IPS-18c (cell line): ENCODE data around the gene ACSL5.

Experiments
- H3K4me3 ChIP-seq: 2 replicates; pipeline ENCODE4 v1.7.0; 2013; ENCODE audit warnings: low read depth, mild to moderate bottlenecking, low read length, moderate library complexity; ENCODE audit not compliant: insufficient read depth
- H3K9me3 ChIP-seq: one replicate; pipeline ENCODE4 v1.6.1; 2013; ENCODE audit warnings: mild to moderate bottlenecking, low read length, moderate library complexity; ENCODE audit not compliant: control insufficient read depth, insufficient read depth

ACSL5 gene

DNA sequence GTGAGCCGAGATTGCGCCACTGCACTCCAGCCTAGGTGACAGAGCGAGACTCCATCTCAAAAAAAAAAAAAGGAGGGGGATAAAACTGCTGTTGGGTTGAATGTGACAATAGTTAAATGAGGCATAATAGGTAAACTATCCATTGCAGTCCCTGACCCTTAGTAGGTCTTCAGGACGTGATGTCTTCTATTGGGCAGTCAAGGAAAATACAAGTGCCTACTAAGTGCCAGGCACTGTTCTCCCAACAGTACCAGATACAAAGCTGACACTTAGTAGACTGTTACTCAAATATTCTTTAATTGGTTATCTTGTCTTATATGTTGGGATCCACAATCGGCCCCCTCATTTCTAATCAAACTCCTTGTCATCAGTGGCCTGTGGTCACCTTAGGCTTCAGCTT lies 27.1 kb upstream of the ACSL5 start:
- Histone ChIP-seq H3K4me3 (no peak overlapping the region), H3K9me3 (no peaks in the 10 kb centered on the region)

DNA sequence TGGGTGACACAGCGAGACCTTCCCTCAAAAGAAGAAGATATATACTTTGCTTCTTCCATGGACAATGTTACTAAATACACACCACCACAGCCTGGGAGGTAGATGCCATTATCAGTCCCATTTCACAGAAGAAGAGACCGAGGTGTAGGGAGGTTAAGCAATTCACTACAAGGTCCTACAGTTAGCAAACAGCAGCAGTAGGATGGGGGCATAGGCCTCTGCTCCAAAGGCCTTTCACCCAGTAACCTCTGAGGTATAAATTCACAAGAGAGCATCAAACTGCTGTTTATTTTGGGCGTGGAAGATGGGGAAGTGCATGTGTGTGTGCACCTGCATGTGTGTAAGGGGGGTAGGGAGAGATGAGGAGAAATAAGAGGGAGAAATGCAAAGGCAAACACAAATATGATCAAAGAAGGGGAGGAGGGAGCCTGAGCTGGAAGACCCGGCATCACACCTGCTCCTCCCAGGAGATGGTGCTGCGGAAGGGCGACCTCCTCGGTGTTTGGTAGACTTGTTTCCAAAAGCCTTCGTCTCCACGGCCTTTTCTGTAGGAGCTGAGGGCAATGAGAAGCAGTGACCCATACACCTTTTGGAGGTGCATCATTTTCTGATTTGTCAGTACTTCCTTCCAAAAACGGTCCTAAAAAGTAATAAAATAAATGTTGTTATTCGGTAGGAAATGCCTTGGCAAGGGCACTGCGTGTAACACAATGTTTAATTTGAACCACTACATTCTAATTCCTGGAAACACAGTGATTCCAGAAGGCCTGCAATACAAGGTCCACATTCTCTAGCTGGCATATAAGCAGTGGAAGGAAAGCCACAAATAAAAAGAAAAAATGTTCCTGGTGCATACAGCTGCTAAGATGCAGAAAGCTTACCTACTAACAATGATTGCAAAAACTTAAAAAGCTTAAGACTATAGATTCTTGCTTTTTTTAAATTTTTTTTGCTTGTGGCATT lies 25.9 kb upstream of the ACSL5 start:
- H3K4me3 ChIP-seq, result no peak overlapping the region
- H3K9me3 ChIP-seq, result no peaks in the 10 kb centered on the region

DNA sequence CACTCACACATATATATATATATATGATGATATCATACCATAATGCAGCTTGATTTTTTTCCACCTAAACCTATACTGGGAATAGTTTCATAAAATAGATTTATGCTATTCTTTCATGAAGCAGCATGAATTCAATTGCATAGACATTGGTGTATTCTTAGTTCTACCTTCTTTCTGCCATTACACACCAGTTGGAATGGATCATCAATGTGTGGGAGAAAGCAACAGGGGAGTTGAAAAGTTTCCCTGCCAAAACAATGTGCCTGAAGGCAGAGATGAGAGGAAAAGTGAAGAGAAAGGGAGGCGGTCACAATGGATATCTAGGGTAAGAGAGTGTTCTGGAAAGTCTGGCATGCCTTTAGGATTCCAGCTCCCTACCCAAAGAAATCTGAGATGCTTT lies 25.2 kb upstream of the ACSL5 start:
- Histone ChIP-seq H3K4me3 (no peak overlapping the region), H3K9me3 (no peaks in the 10 kb centered on the region)

DNA sequence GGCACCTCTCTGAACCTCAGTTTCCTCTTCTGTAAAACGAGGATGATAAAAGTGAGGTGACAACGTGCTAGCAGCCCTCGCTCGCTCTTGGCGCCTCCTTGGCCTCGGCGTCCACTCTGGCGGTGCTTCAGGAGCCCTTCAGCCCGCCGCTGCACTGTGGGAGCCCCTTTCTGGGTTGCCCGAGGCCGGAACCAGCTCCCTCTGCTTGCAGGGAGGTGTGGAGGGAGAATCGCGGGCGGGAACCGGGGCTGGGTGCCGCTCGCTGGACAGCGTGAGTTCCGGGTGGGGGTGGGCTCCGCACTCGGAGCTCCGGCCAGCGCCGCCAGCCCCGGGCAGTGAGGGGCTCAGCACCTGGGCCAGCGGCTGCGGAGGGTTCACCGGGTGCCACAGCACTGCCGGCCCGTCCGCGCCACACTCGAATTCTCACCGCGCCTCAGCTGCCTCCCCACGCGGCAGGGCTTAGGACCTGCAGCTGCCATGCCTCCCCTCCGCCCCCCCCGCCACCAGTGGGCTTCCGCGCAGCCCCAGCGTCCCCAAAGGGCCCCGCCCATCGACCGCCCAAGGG lies 24.3 kb upstream of the ACSL5 start:
- Histone ChIP-seq H3K4me3 (no peak overlapping the region), H3K9me3 (no peaks in the 10 kb centered on the region)

DNA sequence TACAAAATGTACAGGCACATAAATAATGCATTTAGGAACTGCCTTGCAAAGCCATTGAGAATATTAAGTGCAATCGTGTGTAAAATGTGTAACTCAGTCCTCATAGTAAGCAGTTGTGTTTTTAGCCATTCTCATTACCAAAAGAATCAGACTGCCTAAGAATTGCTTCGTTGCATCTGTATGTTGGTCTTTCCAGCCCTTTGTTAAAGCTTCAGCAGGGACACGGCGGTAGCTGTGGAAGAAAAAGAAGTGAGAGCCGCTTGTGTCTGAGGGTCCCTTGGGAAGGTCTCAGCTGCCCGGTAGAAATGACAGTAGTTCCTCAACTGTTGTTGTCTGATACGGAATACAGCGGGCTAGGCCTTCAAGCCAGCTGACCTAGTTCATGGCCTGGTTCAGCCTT lies 22.8 kb upstream of the ACSL5 start:
- no peaks in the 10 kb centered on the region for H3K9me3 ChIP-seq
- H3K4me3 ChIP-seq, result no peak overlapping the region

DNA sequence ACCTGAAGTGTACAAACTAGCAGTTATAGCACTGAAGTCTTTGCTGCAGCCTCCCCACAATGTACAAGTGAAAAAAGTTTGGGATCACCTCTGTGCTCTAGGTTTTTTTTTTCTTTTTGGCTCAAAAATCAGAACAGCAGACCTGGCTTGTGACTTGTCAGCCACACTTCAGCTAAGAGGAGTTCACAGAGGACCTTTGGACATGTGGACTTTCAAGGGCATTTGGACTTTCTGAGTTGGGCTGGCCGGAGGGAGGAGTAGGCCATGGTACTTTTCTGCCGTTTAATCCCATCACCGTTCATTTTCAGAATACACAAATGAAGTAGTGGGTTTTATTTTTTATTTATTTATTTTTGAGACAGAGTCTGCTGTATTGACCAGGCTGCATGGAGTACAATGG lies 21.9 kb upstream of the ACSL5 start:
- Histone ChIP-seq H3K9me3 (no peaks in the 10 kb centered on the region), H3K4me3 (no peak overlapping the region)

DNA sequence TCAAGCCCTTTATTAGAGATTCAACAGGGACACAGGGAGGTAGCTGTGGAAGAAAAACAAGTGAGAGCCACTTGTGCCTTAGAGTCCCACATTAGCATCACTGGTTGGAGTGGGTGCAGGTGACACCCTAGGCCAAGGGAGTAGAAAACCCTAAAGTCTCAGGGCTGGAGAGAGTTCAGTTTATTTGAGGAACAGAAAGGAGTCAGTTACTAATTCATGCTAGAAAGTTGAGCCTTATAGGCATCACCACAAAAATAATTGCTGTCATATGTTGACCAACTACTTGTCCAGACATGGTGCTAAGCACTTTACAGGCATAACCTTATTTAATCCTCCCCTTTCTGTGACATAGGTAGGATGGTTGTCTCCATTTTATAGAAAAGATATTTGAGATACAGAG lies 20.9 kb upstream of the ACSL5 start:
- Histone ChIP-seq H3K9me3 (no peaks in the 10 kb centered on the region), H3K4me3 (no peak overlapping the region)

DNA sequence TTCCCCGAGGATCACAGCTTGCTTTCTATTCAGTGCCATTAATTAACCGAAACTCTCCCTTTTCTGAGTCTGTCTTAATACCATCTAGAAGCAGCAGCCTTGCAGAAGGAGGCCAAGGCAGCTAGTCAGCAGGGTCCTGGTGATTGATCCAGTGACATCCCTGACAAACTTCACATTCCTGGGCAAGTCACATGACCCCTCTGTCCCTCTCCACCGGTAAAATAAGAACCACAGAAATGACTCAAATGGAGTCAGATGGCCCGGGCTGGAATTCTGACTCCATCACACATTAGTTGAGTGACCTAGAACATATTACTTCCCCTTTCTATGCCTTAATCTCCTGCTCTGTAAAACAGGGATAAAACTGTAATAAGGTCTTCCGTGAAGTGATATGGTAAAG lies 17.2 kb upstream of the ACSL5 start:
- no peak overlapping the region for H3K4me3 ChIP-seq

DNA sequence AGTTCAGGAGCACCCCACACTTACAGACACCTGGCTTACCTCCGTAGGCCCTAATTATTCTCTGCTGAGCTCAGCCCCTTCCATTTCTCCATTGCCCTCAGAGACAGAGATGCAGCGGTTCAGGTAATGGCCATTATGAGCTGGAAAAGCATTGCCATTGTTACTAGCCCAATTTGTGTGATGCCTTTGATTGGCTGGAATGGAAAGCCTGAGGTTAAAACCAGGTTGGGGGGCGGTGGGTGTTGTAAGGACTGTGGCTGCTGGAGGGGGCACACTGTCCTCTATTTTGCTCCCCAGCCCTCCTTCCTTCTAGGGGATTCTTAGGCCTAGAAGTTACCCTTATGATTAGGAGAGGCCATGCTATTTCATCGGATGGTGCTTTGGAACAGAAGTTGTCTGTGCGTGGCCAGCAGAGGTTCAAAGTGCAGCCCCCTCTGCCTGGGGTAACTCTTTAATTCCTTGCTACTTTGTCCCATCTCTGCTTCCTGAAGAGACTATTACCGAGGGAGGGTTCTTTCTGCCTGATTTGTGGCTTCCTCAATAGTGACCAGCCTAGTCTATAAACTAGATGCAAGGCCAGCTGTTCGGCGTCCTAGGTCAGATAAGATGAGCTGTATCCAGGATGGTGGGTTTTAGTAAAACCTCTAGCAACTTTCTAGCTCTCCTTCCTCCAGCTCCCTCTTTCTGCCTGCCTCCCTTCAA lies 14.2 kb upstream of the ACSL5 start:
- Histone ChIP-seq H3K4me3 (no peak overlapping the region), H3K9me3 (no peaks in the 10 kb centered on the region)

More for the DNA sequence above, 17.2 kb upstream of the ACSL5 start:
- no peaks in the 10 kb centered on the region for H3K9me3 ChIP-seq

DNA sequence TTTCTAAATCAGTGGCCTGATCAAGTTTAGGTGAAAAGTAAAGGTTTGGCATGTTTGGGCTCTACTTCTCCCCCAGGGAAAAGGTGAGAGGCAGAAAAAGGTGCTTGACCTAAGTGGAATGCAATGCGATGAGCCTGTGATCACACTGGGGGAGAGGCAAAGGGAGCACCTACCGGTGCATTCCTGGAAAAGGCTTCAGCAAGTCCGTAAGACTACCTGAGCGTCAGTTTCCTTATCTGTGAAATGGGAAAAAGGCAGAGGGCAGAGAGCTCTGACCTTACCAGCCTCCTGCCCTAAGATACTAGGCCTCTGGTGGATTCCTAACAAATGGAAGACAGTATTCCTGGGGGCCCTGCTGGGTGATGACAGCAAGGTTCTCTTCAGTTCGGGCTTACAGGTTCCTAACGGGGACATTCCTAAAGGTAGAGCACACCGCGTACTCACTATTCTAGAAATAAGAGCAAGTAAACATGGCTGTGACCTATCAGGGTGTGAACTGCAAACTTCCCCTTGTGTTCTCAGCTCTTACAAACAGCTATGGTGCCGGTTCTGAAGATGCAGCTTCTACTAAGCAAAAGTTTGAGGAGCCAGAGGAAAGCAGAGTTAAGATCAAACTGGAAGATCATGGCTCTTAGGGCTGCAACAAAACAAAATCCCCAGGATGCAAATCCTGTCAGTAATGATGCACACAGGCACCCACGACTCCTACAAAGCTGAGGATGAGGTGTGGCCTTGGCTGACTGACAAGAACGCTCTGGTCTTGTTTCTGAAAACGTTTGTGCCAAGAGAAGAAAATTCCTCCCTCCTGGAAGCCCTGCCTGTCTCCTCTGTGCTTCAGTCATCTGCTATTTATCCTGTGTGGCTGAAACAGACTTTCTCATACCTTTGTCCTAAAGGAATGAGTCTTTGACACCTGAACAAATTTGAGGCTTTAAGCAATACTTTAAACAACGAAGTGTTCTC lies 13.3 kb upstream of the ACSL5 start:
- no peak overlapping the region for H3K4me3 ChIP-seq
- H3K9me3 ChIP-seq, result no peaks in the 10 kb centered on the region

DNA sequence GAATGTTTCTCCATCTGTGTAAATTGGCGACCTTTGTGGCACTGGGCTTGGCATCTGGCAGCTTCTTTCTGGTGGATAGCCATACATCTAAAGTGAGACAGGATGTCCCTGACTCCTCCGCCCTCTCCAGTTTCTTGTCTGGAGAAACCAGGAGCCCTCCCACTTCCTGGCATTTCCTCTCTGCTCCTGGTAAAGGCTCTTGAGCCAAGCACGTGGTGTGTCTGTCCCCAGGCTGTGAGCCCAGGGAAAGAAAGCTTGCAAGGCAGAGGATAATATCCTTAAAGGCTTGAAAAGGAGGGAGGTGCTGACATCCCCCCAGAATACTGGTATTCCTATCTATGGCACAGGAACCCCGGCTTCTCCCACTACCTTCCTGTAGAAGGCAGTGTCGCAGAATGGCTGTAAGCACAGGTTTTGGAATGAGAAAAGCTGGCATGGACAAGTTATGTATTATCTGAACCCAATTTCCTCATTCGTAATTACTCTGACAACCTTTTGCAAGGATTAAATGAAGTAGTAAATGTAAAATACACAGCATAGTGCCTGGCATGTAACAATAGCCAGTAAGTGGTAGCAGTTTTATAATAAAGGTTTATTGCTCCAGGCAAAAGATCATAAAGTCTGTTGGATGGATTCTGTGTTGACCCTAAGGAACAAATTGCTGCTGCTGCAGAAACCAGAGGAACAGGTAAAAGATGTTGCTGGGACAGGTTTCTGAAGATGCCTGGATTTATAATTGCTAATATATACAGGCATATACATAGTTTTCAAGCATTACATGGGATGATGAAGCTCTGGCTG lies 11.8 kb upstream of the ACSL5 start:
- Histone ChIP-seq H3K9me3 (no peaks in the 10 kb centered on the region), H3K4me3 (no peak overlapping the region)

DNA sequence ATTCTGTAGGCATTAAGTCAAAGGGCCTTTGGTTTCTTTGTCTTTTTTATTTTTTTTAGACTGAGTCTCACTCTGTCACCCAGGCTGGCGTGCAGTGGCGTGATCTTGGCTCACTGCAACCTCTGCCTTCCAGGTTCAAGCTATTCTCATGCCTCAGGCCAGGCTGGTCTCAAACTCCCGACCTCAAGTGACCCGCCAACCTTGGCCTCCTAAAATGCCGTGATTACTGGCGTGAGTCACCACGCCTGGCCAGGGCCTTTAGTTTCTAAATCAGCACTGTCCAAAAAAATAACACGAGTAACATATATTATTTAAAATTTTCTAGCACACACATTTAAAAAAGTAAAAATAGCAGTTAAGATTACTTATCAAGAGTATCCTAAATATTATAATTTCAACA lies 11.1 kb upstream of the ACSL5 start:
- H3K4me3 ChIP-seq, result no peak overlapping the region
- H3K9me3 ChIP-seq, result no peaks in the 10 kb centered on the region

DNA sequence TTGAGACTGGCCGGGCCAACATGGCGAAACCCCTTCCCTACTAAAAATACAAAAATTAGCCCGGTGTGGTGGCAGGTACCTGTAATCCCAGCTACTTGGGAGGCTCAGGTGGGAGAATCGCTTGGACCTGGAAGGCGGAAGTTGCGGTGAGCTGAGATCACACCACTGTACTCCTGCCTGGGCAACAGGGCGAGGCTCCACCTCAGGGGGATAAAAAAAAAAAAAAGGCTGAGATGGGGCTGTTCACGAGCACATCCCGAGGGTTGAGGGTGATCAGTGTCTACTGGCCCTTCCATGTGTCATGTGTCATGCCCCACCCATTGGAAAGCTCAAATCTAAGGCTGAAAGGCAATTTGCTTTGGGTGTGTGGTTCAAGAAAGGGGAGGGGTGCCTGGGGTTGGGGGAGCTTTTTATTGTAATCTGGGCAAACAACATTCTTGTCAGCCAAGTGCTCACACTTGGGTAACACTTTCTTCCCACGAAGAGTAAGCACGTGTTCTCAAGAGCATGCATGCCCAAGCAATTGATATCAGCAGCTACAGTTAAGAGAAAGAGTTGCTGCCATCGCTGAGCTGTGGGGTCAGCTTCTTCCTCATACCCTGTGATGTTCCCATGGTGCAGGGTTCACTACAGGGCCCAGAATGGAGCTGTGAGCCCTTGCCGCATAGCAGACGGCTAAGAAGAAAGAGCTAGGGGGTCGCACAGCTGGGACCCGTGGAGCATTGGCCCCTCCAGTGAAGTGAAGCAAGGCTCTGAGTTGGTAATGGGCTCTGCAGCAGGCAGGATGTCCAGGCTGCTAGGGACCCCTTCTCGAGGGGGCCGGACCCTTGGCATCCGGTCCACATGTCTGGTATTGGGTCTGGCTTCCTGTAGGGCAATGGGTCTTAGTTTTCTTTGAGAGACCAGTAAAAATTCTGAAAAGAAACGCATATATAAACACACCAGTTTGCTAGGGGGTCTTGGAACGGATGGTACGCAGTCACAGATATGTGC lies 9.9 kb upstream of the ACSL5 start:
- H3K4me3 ChIP-seq, result no peak overlapping the region
- no peaks in the 10 kb centered on the region for H3K9me3 ChIP-seq

DNA sequence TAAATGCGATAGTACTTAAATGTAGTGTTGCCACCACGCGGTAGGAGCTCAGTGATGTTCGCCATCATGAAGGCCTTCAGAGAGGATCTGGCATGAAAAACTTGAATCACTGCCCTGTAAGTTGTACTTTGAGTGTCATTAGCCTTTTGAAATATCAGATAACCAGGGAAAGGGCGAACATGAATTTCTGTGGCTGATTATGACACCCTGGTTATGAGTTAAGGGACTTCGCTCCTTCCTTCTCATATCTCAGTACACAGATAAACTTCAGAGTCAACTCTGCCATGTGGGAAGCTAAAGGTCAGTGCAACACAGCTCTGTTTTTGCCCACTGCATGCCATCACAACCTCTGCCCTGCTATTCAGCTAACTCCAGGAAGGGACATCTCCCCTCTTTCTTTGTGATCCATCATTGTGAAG lies 8.9 kb upstream of the ACSL5 start:
- Histone ChIP-seq H3K4me3 (no peak overlapping the region), H3K9me3 (no peaks in the 10 kb centered on the region)

DNA sequence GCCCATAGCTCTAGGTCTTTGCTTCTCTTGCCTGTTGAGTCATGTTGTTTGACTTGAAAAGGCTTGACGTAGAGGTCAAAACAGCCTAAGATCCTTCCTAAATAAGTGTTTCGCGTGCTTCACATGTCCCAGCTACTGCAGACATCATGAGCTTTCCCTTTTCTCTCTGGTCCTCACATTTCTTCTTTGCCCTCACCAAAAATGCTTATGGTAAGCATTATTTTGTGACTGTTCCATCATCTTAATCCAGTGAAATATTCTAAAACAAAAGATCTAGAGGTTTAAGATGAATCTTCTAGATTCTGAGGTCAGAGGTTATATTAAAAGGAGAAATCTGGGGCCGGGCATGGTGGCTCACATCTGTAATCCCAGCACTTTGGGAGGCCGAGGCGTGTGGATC lies 8.5 kb upstream of the ACSL5 start:
- no peaks in the 10 kb centered on the region for H3K9me3 ChIP-seq

More for the DNA sequence above, 8.5 kb upstream of the ACSL5 start:
- H3K4me3 ChIP-seq, result no peak overlapping the region
